HG03558 (cell line): ENCODE measurements around the gene ANKMY1.

Experiments
- ATAC-seq: cut with Tn5 transposase; IDR thresholded peaks from one replicate; pipeline ENCODE4 v1.9.1; 2021; ENCODE audit warnings: moderate number of reproducible peaks; ENCODE audit not compliant: unreplicated experiment; ENCODE audit errors: extremely low read depth

Gene ANKMY1

GRCh38 chr2:240557808-240558207 lies at the start of gene ANKMY1:
ANKMY1 (minus strand) TSS chr2:240557988; CDS start chr2:240557335, 653 bp downstream.
- ATAC-seq = no peak

GRCh38 chr2:240605867-240606743 lies 48.3 kb upstream of the ANKMY1 start:
- ATAC-seq = no peak

- ATAC-seq = no peak
Measured at GRCh38 chr2:240604939-240605716, 47.3 kb upstream of the ANKMY1 start.

GRCh38 chr2:240604291-240604938 lies 46.6 kb upstream of the ANKMY1 start:
- no peak for ATAC-seq

GRCh38 chr2:240603846-240604245 lies 46.1 kb upstream of the ANKMY1 start:
- no peak for ATAC-seq

GRCh38 chr2:240603081-240603835 lies 45.5 kb upstream of the ANKMY1 start:
- no peak for ATAC-seq

- no peak for ATAC-seq
Measured at GRCh38 chr2:240602266-240603050, 44.7 kb upstream of the ANKMY1 start.

- ATAC-seq = no peak
Measured at GRCh38 chr2:240601831-240602160, 44.0 kb upstream of the ANKMY1 start.

- ATAC-seq = no peak
Measured at GRCh38 chr2:240601061-240601830, 43.5 kb upstream of the ANKMY1 start.

GRCh38 chr2:240600451-240600961 lies 42.7 kb upstream of the ANKMY1 start:
- ATAC-seq = no peak

GRCh38 chr2:240599141-240599583 lies 41.4 kb upstream of the ANKMY1 start:
- ATAC-seq = no peak

- ATAC-seq = no peak
Measured at GRCh38 chr2:240598311-240598911, 40.6 kb upstream of the ANKMY1 start.

- no peak for ATAC-seq
Measured at GRCh38 chr2:240597419-240598181, 39.8 kb upstream of the ANKMY1 start.

- no peak for ATAC-seq
Measured at GRCh38 chr2:240597054-240597418, 39.2 kb upstream of the ANKMY1 start.

GRCh38 chr2:240596491-240596931 lies 38.7 kb upstream of the ANKMY1 start:
- ATAC-seq = no peak

- ATAC-seq = no peak
Measured at GRCh38 chr2:240596080-240596460, 38.3 kb upstream of the ANKMY1 start.

GRCh38 chr2:240595381-240596079 lies 37.7 kb upstream of the ANKMY1 start:
- ATAC-seq = no peak
